Measurements from ENCODE around the gene PDCD11.

GRCh38 chr10:103475437-103475836, 79.0 kb downstream of the PDCD11 start:
- TF ChIP-seq JUND (IDR thresholded peaks at IDR 0.05), result no peak
- no peak for TF ChIP-seq CTCF (IDR thresholded peaks at IDR 0.05 in 2 of 3, conservative IDR thresholded peaks at IDR 0.05 in 1 of 3; ENCODE audit: borderline replicate concordance in 1 of 3, insufficient read depth in 1 of 3, low read depth in 2 of 3, low read length in 2 of 3)
- no peak for TF ChIP-seq EZH2 (IDR thresholded peaks at IDR 0.05)
- no peak for TF ChIP-seq POLR2A (IDR thresholded peaks at IDR 0.05; ENCODE audit: borderline replicate concordance, extremely low read depth, insufficient read depth, insufficient read length)
- TF ChIP-seq POLR2AphosphoS5 (IDR thresholded peaks at IDR 0.05; ENCODE audit: low read depth, low read length), result no peak
- TF ChIP-seq ATF3 (IDR thresholded peaks at IDR 0.05), result no peak
- no peak for TF ChIP-seq MAX (IDR thresholded peaks at IDR 0.05)
- no peak for TF ChIP-seq RAD21 (IDR thresholded peaks at IDR 0.05; ENCODE audit: low read depth)
- TF ChIP-seq REST (IDR thresholded peaks at IDR 0.05; ENCODE audit: low read depth), result no peak
- no peak for TF ChIP-seq ZNF274 (IDR thresholded peaks at IDR 0.05; ENCODE audit: low read depth, low read length)
- no peak for TF ChIP-seq FOSL1 (IDR thresholded peaks at IDR 0.05; ENCODE audit: low read depth)
- no peak for TF ChIP-seq EZH2phosphoT487 (IDR thresholded peaks at IDR 0.05; ENCODE audit: borderline replicate concordance)
- no peak for TF ChIP-seq SP1 (IDR thresholded peaks at IDR 0.05; ENCODE audit: low read depth)
